Fibroblast of gingiva (primary cell): ENCODE measurements around the gene CRADD.
"Not testable (repeated sequence)": the region's sequence is repeated elsewhere in the genome, so short reads cannot be mapped to it uniquely, and the experiment has no call there.

Source experiments
- DNase-seq: peaks from one replicate; pipeline ENCODE4 v3.0.0-alpha.2; 2011; ENCODE audit warnings: low read depth

CRADD gene

DNA sequence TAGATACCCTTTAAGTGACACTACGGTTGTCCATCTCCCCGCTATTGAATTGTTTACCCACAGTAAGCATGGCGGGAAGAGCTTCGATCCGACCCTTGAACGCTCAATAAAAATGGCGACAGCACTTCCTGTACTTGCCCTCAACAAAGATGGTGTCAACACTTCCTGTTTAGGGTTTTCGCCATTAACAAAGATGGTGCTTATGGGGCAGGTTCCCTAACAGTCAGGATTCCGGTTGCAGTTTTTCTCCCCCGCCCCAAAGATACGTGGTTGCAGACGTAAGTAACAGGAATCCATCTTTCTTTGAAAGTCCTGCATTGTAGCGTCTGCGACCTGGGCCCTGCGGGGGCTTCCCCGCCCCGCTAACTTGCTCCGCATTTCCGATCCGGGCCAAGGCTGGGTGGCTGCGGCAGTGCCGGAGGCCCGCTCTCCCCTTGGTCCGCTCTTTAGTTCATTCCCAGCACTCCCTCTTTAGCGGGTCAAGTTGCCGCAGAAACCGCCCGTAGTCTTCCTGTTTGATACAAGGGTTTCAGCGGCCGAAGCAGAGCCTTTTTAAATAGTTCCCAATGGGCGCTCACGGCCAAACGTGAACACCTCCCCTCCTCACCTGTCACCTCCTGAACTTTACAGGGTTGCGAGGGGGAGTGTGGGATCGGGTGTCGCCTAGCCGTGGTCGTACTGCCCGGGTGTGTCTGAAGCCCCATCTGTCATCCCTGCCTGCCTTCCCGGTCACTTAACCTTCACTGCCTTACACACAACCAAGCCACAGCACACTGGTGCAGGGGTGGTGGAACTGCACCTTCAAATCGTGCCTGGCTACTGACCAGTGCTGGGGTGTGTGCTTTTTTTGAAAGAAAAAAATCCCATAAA lies at the start of gene CRADD:
CRADD (plus strand) TSS at position 181 of the 870 bp plus-strand sequence.
- peak; percentile 99 for DNase-seq

DNA sequence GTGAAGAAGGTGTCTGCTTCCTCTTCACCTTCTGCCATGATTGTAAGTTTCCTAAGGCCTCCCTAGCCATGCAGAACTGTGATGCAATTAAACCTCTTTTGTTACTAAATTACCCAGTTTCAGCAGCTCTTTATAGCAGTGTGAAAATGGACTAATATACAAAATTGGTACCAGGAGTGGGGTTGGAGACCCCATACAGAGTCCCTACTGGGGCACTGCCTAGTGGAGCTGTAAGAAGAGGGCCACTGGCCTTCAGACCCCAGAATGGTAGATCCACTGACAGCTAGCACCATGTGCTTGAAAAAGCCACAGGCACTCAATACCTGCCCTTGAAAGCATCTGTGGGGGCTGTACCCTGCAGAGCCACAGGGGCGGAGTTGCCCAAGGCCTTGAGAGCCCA lies 44.8 kb upstream of the CRADD start:
- no peak for DNase-seq

DNA sequence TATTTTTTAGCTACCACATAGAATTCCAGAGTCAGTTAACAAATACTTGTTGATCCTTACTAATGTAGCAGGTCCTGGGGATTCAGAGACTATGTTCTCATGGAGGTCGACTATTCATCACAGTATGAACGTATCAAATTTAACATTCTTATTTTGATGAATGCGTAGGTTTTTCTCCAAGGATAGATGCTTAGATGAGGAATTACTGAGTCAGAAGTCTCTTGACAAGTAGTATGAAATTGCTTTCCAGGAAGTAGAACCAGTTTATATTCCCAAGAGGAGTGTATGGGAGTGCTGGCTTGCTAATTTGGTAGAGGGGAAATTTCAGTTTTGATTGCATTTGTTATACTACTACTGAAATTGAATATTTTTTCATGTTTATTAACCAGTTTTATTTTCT lies 42.8 kb upstream of the CRADD start:
- DNase-seq = peak; percentile 79

DNA sequence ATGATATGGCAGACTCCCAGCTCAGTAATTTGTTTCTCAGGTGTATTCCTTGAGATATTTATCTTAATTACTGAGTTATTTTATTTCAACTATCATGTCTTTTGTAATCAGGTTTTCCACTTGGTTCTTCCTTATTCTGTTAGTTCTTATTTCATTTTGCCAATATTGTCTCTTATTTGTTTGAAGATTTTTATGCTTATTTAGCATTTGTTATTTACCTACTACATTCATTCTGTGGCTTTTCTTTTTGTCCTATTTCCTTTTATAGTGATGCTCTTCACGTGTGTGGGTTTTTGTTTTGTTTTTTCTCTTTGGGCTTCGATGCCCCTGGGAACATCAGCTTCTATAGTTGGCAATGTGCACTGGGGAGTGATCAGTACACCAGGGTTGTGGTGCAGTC lies 40.5 kb upstream of the CRADD start:
- DNase-seq = no peak

DNA sequence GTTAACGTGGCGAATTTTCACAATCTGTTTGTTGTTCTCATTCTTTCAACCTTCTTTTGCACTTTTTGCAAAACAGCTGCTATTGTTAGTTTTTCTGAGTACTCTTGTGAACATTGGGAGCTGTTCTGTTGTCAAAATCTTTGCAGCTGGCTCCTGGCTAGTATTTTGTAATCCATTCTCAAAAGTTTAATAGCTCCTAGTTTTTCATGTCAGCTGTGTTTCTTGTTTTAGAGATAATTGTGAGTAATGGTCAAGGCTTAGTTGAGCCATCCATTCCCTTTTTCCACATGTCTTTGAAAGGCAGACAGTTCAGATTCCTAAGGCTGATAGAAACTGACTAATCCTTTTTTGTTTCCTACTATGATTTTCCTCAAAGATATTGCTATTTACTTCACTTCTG lies 39.1 kb upstream of the CRADD start:
- DNase-seq = peak; percentile 49

DNA sequence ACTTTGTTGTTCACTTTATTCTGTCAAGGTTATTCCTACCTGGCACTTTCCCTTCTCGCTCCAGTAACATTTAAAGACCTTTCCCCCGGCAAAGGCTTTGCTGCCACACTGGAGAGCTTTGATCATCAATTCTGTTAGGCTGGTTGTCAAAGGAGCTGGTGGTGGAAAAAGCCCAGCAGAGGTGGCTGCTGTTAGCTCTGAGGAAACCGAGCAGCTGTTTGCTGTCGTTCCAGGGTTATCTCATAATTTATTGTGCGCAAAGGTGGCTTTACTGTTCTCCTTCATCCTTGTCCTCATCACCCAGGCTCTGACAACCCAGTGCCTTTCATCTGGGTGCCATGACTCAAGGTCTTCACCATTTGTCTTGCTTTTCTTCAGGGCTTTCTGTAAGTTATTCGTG lies 38.2 kb upstream of the CRADD start:
- DNase-seq = no peak

DNA sequence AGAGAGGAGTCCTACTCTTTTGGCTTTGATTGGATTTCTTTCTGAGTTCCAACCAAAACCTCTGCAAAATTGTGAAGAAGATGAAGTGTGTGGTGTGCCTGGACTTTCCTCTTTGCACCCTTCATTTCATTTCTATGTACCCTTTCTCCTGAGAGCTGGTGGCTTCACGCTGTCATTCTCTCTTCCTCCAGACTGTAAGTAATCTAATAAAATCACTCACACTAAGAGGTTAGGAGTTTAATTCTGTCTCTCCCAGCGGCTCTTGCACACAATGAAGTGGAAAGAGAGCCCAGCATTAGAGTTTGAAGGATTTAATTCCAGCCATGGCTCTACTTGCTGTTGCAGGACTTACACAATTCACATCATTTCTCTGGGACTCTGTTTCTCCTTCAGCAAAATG lies 37.8 kb upstream of the CRADD start:
- DNase-seq = no peak

DNA sequence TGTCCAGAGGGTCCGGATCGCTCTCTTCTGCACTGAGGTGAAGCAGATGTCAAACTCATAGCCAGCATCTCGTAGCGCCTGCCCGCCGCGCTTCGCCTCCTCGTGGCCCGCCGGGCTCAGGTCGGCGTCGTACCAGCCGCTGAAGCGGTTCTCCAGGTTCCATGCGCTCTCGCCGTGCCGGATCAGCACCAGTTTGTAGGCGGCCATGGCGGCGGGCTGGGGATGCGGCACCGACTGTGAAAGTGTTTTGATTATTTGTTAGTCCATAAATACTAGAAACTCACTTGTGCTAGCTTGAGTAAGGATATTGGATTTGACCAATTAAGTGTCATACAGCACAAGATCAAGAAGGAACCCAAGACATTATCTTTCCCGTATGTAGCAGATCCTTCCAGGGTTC lies 35.8 kb upstream of the CRADD start:
- not testable (repeated sequence) for DNase-seq

DNA sequence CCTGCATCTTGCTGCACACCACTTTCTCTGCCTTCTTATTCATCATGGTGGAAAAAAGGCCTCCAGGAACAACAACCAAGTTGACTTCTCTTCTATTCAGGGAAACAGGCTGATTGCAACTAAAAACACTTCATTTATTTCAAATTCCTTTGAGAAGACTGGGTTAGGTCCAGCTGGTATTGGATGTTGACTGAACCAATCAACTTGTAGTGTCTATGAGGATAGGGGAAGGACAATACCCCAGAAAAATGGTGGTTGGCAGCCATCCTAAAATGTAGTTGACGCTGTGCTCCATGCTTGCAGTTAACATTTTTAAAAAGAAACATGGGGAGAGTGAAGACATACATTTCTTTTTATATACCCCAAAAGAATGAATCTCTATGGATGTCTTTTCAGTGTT lies 34.4 kb upstream of the CRADD start:
- no peak for DNase-seq

DNA sequence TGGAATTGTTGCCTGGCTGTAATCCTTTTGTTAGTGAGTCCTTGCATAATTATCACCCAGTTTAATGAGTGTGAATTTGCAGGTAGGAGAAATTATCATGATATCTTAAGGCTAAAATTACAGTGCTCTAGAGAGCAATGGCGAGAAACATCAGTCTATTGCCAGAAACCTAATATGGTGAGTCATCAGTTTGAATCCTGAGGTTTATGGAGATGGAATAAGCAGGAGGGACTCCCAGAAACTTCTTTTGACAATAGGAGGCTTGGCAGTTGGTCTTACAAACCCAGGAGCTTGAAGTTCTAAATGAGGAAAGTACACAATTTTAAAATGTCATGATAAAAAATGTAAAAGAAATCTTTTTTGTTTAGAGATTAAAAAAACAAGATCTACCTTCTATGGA lies 31.5 kb upstream of the CRADD start:
- peak; percentile 23 for DNase-seq

DNA sequence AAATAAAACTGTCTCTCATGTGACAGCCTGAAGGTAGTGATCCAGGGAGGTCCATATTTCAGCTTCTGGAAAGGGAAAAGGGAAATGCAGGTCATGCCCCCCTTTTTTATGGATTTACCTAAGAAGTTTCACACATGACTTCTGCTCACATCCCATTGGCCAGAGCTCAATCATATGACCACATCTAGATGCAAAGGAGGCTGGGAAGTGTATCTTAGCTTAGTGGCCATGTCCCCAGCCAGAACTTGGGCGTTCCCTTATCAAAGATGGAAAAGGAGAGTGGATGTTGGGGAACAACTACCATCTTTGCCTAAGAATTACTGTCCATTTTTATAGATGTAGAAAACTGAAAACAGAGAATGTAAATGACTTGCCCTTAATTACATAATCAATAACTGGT lies 26.5 kb upstream of the CRADD start:
- no peak for DNase-seq

DNA sequence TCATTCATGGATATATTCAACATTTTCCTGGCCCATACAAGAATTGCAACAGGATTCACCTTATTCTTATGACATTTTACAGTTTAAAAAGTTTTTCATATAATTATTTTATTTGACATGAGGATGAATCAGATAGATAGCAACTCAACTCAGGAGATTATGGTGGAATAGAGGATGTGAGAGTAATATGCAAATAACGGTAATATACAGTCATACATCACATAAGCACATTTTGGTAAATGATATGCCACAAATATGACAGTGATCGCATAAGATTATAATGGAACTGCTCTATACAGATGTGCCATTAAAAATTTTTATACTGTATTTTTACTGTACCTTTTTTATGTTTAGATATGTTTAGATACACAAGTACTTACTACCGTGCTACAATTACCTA lies 24.1 kb upstream of the CRADD start:
- DNase-seq = no peak

DNA sequence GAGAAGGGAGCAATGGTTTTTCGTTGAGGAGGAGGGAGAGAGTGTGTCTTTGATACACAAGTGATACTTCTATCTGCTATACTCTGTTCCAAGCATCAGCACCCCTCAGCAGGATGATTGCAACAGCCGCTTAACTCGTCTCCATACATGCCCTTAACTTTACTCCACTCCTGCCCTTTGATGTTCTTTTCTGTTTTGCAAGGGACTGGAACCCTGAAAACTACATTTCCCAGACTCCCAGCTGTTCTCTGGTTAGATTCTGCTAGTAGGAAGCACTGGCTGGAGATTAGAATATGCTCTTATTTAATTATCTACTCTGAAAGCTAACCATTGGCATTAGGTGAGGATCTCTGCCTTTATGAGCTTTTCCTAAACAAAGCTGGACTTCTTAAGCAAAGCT lies 23.5 kb upstream of the CRADD start:
- no peak for DNase-seq

DNA sequence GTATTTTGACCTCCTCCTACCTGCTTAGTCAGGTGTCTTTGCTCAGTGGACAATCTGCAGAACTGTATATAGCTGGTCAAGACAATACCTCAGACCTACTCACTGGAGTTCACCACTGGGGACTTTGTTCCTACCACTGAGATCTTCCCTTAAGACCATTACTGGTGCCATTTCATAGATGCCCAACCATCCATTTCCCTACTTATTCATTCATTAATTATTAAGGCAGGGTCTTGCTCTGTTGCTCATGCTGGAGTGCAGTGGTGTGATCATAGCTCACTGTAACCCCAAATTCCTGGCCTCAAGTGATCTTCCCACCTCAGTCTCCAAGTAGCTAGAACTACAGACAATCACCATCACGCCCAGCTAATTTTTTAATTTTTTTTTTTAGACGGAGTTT lies 22.8 kb upstream of the CRADD start:
- DNase-seq = no peak

DNA sequence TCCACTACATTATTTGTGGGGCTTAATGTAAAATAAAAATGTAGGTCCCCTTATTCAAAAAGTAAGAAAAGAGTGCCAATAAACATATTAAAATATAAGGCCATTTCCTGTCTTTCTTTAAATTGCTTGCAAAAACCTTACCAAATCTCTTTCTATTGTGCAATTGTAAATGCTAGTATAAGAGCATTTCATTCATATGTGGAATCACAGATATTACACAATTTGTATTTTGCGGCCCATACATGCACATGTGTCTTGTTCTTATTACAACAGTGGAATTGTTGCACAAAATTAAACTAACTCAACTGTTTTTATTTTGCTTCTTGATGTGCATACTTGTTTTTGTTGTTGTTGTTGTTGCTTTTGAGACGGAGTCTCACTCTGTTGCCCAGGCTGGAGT lies 20.1 kb upstream of the CRADD start:
- DNase-seq = peak; percentile 91

DNA sequence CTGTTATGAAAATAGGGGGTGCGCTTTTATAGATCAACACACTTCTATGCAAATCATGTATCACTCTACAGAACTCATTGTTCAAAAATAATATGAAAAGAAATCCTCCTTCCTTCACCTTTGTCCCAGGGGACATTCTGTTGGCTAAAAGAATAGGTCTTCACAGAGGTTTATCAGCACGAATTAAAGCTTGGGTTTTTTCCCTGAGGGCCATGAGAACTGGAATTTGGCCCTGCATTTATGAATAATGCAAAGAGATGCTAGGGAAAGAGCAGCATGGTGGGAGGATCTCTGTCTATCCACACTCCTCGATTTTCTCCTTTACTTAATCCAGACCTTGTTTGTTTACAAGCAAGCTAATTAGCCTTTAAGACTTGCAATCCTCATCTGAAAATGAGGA lies 16.2 kb upstream of the CRADD start:
- no peak for DNase-seq

DNA sequence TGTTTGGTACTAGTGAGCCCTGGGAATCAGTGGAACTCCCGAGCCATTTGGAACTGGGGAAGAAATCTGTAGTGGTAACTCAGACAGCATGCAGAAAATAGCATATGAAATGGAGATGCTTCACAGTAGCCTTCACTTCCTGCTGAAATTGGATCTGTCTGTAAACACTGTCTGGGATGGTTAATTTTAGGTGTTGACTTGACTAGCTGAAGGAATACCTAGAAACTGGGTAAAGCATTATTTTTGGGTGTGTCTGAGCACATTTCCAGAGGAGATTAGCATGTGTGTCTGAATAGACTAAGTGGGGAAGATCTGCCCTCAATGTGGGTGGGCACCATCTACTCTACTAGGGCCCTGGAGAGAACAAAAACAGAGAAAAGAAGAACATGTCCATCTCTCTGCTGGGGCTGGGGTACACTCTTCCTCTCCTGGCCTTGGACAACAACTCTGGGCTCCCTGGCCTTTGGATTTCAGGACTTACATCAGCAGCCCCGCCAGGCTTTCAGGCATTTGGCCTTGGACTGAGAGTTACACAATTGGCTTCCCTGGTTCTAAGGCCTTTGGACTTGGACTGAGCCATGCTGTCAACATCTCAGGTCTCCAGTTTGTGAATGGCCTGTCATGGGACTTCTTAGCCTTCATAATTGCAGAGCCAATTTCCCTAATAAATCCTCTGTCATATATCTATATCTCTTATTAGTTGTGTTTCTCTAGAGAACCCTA lies 14.0 kb upstream of the CRADD start:
- DNase-seq = peak; percentile 51

DNA sequence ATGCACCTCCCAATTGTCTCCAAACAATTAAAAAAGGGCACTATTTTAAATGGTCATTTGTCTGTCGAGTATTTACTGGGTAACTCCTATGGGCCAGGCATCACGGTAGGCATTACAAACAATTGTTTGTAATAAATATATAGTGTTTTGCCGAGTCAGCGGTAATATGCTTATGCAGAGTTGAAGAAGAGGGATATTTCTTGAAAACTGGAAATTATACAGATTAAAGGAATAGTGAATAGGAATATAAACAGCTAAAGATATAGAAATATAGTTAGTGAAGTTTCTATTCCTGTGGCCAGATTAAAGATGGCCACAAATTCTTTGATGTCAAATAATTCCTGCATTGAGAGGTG lies 13.5 kb upstream of the CRADD start:
- DNase-seq = no peak

DNA sequence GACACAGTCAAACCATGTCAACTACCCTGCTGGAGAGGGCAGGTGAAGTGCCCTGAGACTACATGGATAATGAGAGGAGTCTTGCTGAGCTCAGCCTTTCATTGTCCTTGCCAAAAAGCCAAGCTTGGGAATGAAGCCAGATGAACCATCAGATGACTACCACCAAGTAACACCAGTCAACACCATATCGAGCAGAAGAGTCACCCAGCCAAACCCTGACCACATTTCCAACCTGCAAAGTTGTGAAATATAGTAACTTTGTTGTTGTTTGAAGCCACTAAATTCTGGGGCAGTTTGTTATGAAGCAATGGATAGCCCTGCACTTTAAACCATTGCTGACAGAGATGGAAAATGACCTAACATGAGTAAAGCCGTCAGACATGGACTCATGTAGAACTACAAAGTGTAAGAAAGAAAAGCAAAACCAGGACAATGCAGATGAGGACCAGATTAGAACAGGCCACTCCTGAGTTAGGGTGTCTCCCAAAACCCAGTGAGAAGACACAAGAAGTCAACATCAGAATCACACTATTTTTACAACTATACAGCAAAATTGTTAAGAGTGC lies 12.5 kb upstream of the CRADD start:
- DNase-seq = no peak

DNA sequence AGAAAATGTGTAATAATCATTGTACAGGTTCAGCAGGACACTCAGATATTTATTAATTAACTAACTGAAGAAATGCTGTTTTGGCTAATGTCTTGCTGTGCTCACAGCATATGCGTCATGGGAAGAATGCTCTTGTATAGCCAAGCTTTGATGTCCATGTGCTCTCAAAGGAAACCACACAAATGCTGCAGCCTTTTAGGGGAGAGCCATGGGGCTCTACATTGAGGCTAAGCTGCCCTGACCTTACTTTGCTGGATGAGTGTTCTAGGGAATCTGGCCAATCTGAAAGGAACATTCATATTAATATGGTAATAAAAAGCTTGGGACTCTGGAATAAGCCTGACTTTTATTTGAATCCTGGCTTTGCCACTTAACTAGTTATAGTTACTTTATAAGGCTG lies 9.5 kb upstream of the CRADD start:
- DNase-seq = no peak

DNA sequence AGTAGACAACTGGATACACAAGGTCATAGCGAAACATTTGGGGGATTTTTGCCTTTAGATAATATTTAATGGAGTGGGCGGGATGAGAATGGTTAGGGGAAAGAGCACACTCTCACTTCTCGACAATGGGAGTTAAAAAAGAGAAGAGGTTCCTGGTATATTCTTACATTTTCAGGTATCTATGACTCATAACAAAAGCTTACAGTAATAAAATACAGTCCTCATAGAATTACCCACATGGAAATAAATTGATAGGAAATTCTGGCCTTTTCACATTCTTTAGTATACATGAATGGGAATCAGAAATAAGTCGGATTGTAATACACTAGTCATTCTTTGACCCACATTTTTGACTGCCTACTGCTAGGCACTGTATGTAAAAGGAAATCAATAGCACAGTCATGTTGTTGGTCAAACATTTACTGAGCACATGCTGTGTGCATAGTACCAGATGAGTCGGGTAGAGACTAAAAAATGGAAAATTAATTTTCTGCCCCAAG lies 8.2 kb upstream of the CRADD start:
- DNase-seq = no peak

DNA sequence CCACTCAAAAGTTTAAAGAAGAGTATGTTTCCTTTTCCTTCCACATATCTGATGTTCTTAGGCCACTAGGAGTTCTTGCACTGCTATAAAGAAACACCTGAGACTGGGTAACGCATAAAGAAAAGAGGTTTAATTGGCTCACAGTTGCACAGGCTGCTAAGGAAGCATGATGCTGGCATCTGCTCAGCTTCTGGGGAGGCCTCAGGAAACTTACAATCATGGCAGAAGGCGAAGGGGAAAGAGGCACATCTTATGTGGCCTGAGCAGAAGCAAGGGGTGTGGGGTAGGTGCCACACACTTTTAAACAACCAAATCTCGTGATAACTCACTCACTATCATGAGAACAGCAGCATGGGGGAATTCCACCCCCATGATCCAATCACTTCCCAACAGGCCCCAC lies 7.7 kb upstream of the CRADD start:
- DNase-seq = no peak

DNA sequence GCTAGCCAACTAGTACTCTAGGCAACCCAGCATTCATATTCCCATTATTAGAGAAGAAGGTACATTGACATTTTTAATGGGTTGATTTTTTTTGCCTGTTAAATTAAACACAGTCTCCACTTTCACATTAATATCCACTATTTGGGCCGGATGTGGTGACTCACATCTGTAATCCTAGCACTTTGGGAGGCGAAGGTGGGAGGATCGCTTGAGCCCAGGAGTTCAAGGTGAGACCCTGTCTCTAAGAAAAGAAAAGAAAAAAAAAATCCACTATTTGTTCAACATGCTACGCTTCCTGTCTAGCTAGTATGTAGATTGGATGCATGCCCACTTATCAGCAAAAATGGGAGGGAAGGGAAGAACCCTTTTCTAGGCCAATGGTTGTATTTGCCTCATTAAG lies 7.1 kb upstream of the CRADD start:
- DNase-seq = no peak
